ENCODE results near the gene RNF121.

RNF121 gene

DNA sequence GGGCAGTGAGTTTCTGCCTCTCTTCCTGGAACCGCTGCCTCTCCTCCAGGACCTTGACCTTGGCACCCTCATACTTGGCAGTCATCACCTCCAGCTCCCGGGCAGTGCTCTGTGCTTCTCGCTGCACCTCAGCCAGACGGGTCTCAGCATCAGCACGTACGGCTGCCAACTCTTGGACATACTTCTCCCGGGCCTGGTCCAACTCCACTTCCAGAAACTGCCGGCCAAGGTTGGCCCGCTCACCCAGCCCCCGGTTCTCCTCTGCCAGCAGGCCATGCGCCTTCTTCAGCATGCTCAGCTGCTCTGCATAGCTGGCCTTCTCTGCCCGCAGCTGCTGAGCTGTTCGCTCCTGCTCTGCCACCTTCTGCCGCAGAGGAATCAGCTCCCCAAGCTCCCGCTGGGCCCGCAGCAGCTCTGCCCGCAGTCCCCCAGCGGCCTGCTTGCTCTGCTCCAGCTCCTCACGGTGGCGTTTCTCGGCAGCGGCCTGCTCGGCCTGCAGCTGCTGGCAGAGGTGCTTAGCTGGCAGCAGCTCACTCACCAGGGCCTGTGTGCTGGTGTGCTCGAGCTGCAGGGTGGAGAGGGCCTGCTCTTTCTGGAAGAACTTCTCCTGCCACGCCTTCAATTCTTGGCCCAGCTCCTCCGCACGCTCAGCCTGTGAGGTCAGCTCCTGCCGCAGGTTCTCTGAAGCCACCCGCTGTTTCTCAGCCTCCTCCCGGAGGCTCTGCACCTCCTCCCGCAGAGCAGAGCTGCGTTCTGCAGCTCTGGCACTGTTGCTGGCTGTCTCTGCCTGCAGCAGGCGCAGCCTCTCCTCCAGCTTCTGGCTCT, 84.3 kb downstream of the RNF121 start:
- Histone ChIP-seq H4K20me1 (ENCODE audit: insufficient read depth, low read length, poor library complexity, severe bottlenecking) (no peaks in the 10 kb centered on the region), H3K4me2 (ENCODE audit: low read depth, low read length, poor library complexity, severe bottlenecking) (no peak overlapping the region), H3K9me3 (ENCODE audit: insufficient read depth, low read depth, low read length) (no peaks in the 10 kb centered on the region), H3K9ac (ENCODE audit: low read depth, low read length, poor library complexity, severe bottlenecking) (no peak overlapping the region), H3K36me3 (ENCODE audit: insufficient read depth, low read length) (peaks cover 99% of the 10 kb centered on the region), H2AFZ (ENCODE audit: low read length) (no peak overlapping the region), H3K4me1 (ENCODE audit: insufficient read depth, low read length, poor library complexity, severe bottlenecking) (no peaks in the 10 kb centered on the region), H3K9me2 (replicated peaks; ENCODE audit: low read depth, low read length) (no peaks in the 10 kb centered on the region), H3K4me3 (ENCODE audit: low read length, poor library complexity, severe bottlenecking) (no peak overlapping the region), H3K79me2 (ENCODE audit: insufficient read depth, low read length) (no peaks in the 10 kb centered on the region), H3F3A (ENCODE audit: low read depth) (no peaks in the 10 kb centered on the region), H3K27me3 (ENCODE audit: insufficient read depth, low read length, poor library complexity, severe bottlenecking) (no peaks in the 10 kb centered on the region)
- no peak for TF ChIP-seq EZH2phosphoT487 (IDR thresholded peaks at IDR 0.05; ENCODE audit: borderline replicate concordance)
- TF ChIP-seq, protein P1, sequence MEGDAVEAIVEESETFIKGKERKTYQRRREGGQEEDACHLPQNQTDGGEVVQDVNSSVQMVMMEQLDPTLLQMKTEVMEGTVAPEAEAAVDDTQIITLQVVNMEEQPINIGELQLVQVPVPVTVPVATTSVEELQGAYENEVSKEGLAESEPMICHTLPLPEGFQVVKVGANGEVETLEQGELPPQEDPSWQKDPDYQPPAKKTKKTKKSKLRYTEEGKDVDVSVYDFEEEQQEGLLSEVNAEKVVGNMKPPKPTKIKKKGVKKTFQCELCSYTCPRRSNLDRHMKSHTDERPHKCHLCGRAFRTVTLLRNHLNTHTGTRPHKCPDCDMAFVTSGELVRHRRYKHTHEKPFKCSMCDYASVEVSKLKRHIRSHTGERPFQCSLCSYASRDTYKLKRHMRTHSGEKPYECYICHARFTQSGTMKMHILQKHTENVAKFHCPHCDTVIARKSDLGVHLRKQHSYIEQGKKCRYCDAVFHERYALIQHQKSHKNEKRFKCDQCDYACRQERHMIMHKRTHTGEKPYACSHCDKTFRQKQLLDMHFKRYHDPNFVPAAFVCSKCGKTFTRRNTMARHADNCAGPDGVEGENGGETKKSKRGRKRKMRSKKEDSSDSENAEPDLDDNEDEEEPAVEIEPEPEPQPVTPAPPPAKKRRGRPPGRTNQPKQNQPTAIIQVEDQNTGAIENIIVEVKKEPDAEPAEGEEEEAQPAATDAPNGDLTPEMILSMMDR (conservative IDR thresholded peaks at IDR 0.05; ENCODE audit: low read length): no peak

DNA sequence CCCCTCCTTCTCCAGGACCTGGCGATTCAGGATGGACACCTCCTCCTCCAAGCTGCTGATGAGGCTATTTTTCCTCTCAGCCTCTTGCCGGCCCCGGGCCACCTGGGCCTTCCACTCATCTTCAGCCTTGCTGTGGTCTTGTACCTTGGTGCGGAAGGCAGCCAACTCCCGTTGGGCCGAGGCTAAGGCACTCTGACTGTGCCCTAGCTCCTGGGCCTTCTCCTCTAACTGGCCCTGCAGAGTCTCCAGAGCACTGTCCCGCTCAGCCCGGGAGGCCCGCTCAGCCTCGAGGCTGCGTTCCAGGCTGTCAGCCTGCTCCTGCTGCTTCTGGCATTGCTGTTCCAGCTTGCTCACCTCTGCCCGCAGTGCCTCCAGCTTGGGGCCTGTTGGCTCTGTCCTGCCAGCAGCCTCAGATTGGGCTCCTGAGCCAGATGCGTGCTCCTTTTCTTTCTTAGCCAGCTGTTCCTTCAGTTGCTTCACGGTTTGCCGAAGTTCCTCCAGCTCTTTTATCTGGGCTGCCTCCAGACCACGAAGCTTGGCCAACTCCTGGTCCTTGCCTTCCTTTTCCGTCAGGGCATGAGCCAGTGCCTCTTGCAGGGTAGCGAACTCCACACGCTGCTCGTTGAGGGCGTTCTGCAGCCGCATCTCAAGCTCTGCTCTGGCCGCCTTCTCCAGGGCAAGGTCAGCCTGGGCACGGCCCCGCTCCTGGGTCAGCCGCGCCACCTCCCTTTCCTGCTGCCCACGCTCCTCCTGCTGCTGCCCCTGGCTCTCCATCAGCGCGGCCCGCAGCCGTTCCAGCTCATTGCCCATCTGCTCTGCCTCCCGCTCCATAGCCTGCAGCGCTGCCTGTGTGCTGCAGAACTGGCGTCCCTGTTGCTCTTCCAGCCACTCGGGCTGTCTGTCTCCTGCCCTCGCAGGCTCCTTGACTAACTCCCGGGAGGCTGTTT, 85.2 kb downstream of the RNF121 start:
- no peak for TF ChIP-seq EZH2phosphoT487 (IDR thresholded peaks at IDR 0.05; ENCODE audit: borderline replicate concordance)
- TF ChIP-seq, protein P1 (conservative IDR thresholded peaks at IDR 0.05; ENCODE audit: low read length): no peak
- no peaks in the 10 kb centered on the region for H4K20me1 ChIP-seq (ENCODE audit: insufficient read depth, low read length, poor library complexity, severe bottlenecking)
- H3K36me3 ChIP-seq (ENCODE audit: insufficient read depth, low read length): peaks cover 100% of the 10 kb centered on the region

DNA sequence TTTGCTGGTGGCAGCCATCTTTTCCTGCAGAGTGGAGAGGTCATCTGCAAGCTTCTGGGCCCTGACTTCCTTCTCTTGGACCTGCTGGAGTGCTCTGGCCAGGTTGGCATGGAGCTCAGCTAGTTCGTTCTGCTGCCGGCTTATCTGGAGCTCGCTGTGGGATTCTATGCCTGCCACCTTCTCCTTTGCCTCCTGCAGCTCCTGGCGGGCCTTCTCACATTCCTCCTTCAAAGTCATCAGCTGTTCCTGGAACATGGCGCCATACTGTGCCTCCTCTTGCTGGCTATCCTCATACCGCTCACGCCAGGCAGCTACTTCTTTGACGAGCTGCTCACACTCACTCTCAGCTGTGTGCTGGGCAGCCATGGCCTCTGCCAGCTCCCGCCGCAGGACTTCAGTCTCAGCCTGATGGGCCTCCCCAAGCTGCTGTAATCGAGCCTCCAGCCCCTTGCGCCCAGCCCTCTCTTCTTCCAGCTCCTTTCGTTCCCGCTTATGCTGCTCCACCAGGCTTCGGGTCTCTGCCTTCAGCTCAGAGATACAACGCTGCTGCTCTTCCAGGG, 86.0 kb downstream of the RNF121 start:
- no peaks in the 10 kb centered on the region for H3K79me2 ChIP-seq (ENCODE audit: insufficient read depth, low read length)
- no peaks in the 10 kb centered on the region for H3K4me1 ChIP-seq (ENCODE audit: insufficient read depth, low read length, poor library complexity, severe bottlenecking)
- H3F3A ChIP-seq (ENCODE audit: low read depth): no peaks in the 10 kb centered on the region
- H3K4me2 ChIP-seq (ENCODE audit: low read depth, low read length, poor library complexity, severe bottlenecking): no peak overlapping the region
- TF ChIP-seq EZH2phosphoT487 (IDR thresholded peaks at IDR 0.05; ENCODE audit: borderline replicate concordance): no peak
- TF ChIP-seq, protein P1 (conservative IDR thresholded peaks at IDR 0.05; ENCODE audit: low read length): no peak
- H4K20me1 ChIP-seq (ENCODE audit: insufficient read depth, low read length, poor library complexity, severe bottlenecking): no peaks in the 10 kb centered on the region
- H3K9me3 ChIP-seq (ENCODE audit: insufficient read depth, low read depth, low read length): no peaks in the 10 kb centered on the region
- H3K9me2 ChIP-seq (replicated peaks; ENCODE audit: low read depth, low read length): no peaks in the 10 kb centered on the region
- H3K36me3 ChIP-seq (ENCODE audit: insufficient read depth, low read length): peaks cover 100% of the 10 kb centered on the region
- no peaks in the 10 kb centered on the region for H3K27me3 ChIP-seq (ENCODE audit: insufficient read depth, low read length, poor library complexity, severe bottlenecking)
- H2AFZ ChIP-seq (ENCODE audit: low read length): no peak overlapping the region
- no peak overlapping the region for H3K9ac ChIP-seq (ENCODE audit: low read depth, low read length, poor library complexity, severe bottlenecking)
- no peak overlapping the region for H3K4me3 ChIP-seq (ENCODE audit: low read length, poor library complexity, severe bottlenecking)

More for the DNA sequence above, 85.2 kb downstream of the RNF121 start:
- no peak overlapping the region for H2AFZ ChIP-seq (ENCODE audit: low read length)
- no peak overlapping the region for H3K4me3 ChIP-seq (ENCODE audit: low read length, poor library complexity, severe bottlenecking)
- H3K4me2 ChIP-seq (ENCODE audit: low read depth, low read length, poor library complexity, severe bottlenecking): no peak overlapping the region
- H3F3A ChIP-seq (ENCODE audit: low read depth): no peaks in the 10 kb centered on the region
- H3K4me1 ChIP-seq (ENCODE audit: insufficient read depth, low read length, poor library complexity, severe bottlenecking): no peaks in the 10 kb centered on the region
- H3K9ac ChIP-seq (ENCODE audit: low read depth, low read length, poor library complexity, severe bottlenecking): no peak overlapping the region
- no peaks in the 10 kb centered on the region for H3K9me2 ChIP-seq (replicated peaks; ENCODE audit: low read depth, low read length)
- no peaks in the 10 kb centered on the region for H3K9me3 ChIP-seq (ENCODE audit: insufficient read depth, low read depth, low read length)
- no peaks in the 10 kb centered on the region for H3K79me2 ChIP-seq (ENCODE audit: insufficient read depth, low read length)
- H3K27me3 ChIP-seq (ENCODE audit: insufficient read depth, low read length, poor library complexity, severe bottlenecking): no peaks in the 10 kb centered on the region
